Fibroblast of lung (primary cell): Measurements from ENCODE around the gene CISH. TPM values are rescaled to one million over a fixed set of nuclear protein-coding genes. Genes with fewer than 3 reads are reported as not detected.

Experiments used
- DNase-seq, 2 donors: peaks; one replicate each; pipeline versions ENCODE4 v3.0.0 to v3.0.0-alpha.2; 2010; ENCODE audit warnings: low read depth in 2 of 2
- H2AFZ ChIP-seq: 2 replicates; pipeline ENCODE4 v1.5.1; 2012; ENCODE audit warnings: low read length, control low read depth, inconsistent platforms
- H3K27ac ChIP-seq: 2 replicates; pipeline ENCODE4 v1.5.1; 2011; ENCODE audit warnings: low read length, control low read depth; ENCODE audit not compliant: insufficient read depth
- H3K27me3 ChIP-seq: 2 replicates; pipeline ENCODE4 v1.5.1; 2011; ENCODE audit warnings: mild to moderate bottlenecking, low read length; ENCODE audit not compliant: control insufficient read depth, insufficient read depth
- H3K36me3 ChIP-seq: 2 replicates; pipeline ENCODE4 v1.5.1; 2011; ENCODE audit warnings: low read length; ENCODE audit not compliant: control insufficient read depth, insufficient read depth
- H3K4me1 ChIP-seq: 2 replicates; pipeline ENCODE4 v1.5.1; 2011; ENCODE audit warnings: low read length; ENCODE audit not compliant: control insufficient read depth, insufficient read depth; ENCODE audit errors: extremely low read depth
- H3K4me2 ChIP-seq: 2 replicates; pipeline ENCODE4 v1.5.1; 2011; ENCODE audit warnings: low read length, control low read depth; ENCODE audit not compliant: insufficient read depth; ENCODE audit errors: extremely low read depth
- H3K4me3 ChIP-seq, 4 experiments: fragments of 200-600 bp in 1 of 4; sonication (generic) in 1 of 4; replicated peaks in 1 of 4; 2 replicates each; pipeline ENCODE4 v1.5.1; 2011 to 2016; ENCODE audit warnings: low read length in 4 of 4, low read depth in 3 of 4, mild to moderate bottlenecking in 3 of 4, control low read depth in 2 of 4, inconsistent platforms in 1 of 4, mixed read lengths in 1 of 4; ENCODE audit not compliant: insufficient read depth in 1 of 4; ENCODE audit errors: control extremely low read depth in 1 of 4
- H3K79me2 ChIP-seq: 2 replicates; pipeline ENCODE4 v1.5.1; 2012; ENCODE audit warnings: mild to moderate bottlenecking, low read length, inconsistent platforms; ENCODE audit not compliant: control insufficient read depth, insufficient read depth
- H3K9ac ChIP-seq: 2 replicates; pipeline ENCODE4 v1.5.1; 2011; ENCODE audit warnings: mild to moderate bottlenecking, low read length, control low read depth; ENCODE audit not compliant: insufficient read depth
- H3K9me3 ChIP-seq: 2 replicates; pipeline ENCODE4 v1.5.1; 2012; ENCODE audit warnings: low read depth, low read length; ENCODE audit not compliant: control insufficient read depth, insufficient read depth
- H4K20me1 ChIP-seq: 2 replicates; pipeline ENCODE4 v1.5.1; 2011; ENCODE audit warnings: low read length; ENCODE audit not compliant: control insufficient read depth, insufficient read depth; ENCODE audit errors: extremely low read depth
- EZH2 ChIP-seq: IDR thresholded peaks from 2 replicates; pipeline ENCODE4 v1.5.1; 2012; ENCODE audit warnings: low read length, control low read depth, mild to moderate bottlenecking; ENCODE audit errors: missing control alignments
- polyA plus RNA-seq, 2 donors: library from polyadenylated mRNA; depleted of rRNA in 1 of 2; stranded (reverse) in 1 of 2; unstranded in 1 of 2; fragments of >200 nt; gene quantifications; 2 replicates each; pipeline ENCODE4 v1.2.1, GENCODE V29; 2011 to 2012; ENCODE audit warnings: missing spikeins in 1 of 2
- total RNA-seq: library from RNA; depleted of rRNA; stranded (reverse); fragments of >200 nt; gene quantifications from 2 replicates; pipeline ENCODE4 v1.2.1, GENCODE V29; 2014
- TF ChIP-seq, protein P1 (sequence below), 2 donors: IDR thresholded peaks in 1 of 2; conservative IDR thresholded peaks in 1 of 2; 1 replicate in 1 of 2; 2 replicates in 1 of 2; pipeline ENCODE4 v1.5.1; 2011 to 2012; ENCODE audit warnings: low read length in 2 of 2, control low read depth in 1 of 2, inconsistent platforms in 1 of 2, low read depth in 1 of 2, mild to moderate bottlenecking in 1 of 2

The CISH gene
- total and polyA plus RNA-seq, 2 donors (not counting 1 experiment from before 2014, with no cell fraction given), result 0.99 to 1.9 TPM

DNA sequence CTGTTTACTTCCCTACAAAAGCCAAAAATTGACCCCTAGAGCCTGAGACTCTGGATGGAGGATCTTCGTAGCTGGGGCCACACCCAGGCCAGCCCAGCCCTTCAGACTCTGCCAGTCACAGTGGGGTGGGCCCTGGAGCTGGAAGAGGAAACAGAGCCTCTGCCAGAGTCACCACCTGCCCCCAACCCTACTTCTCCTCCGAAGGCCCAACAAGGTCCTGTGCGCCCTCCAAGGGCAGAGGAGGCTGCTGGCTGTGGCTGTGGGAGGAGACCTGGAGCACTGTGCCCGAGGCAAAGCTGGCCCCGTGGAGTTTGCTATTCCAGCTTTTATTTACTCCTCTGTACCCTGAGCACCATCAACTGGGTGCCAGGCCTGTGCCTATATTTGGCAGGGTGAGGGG is 19.0 kb downstream of the CISH start:
- no peaks in the 10 kb centered on the region for H4K20me1 ChIP-seq
- H3K27ac ChIP-seq, result no peak overlapping the region
- no peak overlapping the region for H2AFZ ChIP-seq
- no peak overlapping the region for H3K4me3 ChIP-seq
- TF ChIP-seq, protein P1, sequence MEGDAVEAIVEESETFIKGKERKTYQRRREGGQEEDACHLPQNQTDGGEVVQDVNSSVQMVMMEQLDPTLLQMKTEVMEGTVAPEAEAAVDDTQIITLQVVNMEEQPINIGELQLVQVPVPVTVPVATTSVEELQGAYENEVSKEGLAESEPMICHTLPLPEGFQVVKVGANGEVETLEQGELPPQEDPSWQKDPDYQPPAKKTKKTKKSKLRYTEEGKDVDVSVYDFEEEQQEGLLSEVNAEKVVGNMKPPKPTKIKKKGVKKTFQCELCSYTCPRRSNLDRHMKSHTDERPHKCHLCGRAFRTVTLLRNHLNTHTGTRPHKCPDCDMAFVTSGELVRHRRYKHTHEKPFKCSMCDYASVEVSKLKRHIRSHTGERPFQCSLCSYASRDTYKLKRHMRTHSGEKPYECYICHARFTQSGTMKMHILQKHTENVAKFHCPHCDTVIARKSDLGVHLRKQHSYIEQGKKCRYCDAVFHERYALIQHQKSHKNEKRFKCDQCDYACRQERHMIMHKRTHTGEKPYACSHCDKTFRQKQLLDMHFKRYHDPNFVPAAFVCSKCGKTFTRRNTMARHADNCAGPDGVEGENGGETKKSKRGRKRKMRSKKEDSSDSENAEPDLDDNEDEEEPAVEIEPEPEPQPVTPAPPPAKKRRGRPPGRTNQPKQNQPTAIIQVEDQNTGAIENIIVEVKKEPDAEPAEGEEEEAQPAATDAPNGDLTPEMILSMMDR (conservative IDR thresholded peaks at IDR 0.05 in 1 of 2, IDR thresholded peaks at IDR 0.05 in 1 of 2; ENCODE audit: low read depth in 1 of 2, low read length in 2 of 2), result no peak
- no peak for TF ChIP-seq EZH2
- H3K79me2 ChIP-seq, result no peaks in the 10 kb centered on the region
- H3K36me3 ChIP-seq, result no peaks in the 10 kb centered on the region
- DNase-seq, result no peak
- no peak overlapping the region for H3K9ac ChIP-seq
- H3K27me3 ChIP-seq, result no peaks in the 10 kb centered on the region
- H3K4me1 ChIP-seq, result no peaks in the 10 kb centered on the region
- H3K9me3 ChIP-seq, result no peaks in the 10 kb centered on the region
- H3K4me2 ChIP-seq, result no peak overlapping the region

GRCh38 chr3:50591196-50591741 is 20.3 kb downstream of the CISH start:
- Histone ChIP-seq H3K4me1 (no peaks in the 10 kb centered on the region), H3K27ac (no peak overlapping the region), H3K36me3 (no peaks in the 10 kb centered on the region), H3K4me3 (no peak overlapping the region), H3K9me3 (no peaks in the 10 kb centered on the region), H3K27me3 (no peaks in the 10 kb centered on the region), H3K9ac (no peak overlapping the region), H4K20me1 (no peaks in the 10 kb centered on the region), H3K79me2 (no peaks in the 10 kb centered on the region), H2AFZ (no peak overlapping the region), H3K4me2 (no peak overlapping the region)
- TF ChIP-seq, protein P1 (conservative IDR thresholded peaks at IDR 0.05 in 1 of 2, IDR thresholded peaks at IDR 0.05 in 1 of 2; ENCODE audit: low read depth in 1 of 2, low read length in 2 of 2), result no peak
- no peak for TF ChIP-seq EZH2
- no peak for DNase-seq

- H3K79me2 ChIP-seq, result no peaks in the 10 kb centered on the region
- H3K4me3 ChIP-seq, result no peak overlapping the region
- no peak overlapping the region for H2AFZ ChIP-seq
- no peaks in the 10 kb centered on the region for H3K27me3 ChIP-seq
- H3K9ac ChIP-seq, result no peak overlapping the region
- no peak overlapping the region for H3K27ac ChIP-seq
- H3K36me3 ChIP-seq, result no peaks in the 10 kb centered on the region
- H3K9me3 ChIP-seq, result no peaks in the 10 kb centered on the region
- no peak for TF ChIP-seq EZH2
- TF ChIP-seq, protein P1 (conservative IDR thresholded peaks at IDR 0.05 in 1 of 2, IDR thresholded peaks at IDR 0.05 in 1 of 2; ENCODE audit: low read depth in 1 of 2, low read length in 2 of 2), result no peak
- no peaks in the 10 kb centered on the region for H4K20me1 ChIP-seq
- H3K4me2 ChIP-seq, result no peak overlapping the region
- DNase-seq, result peak; percentile 18 to 27
- H3K4me1 ChIP-seq, result no peaks in the 10 kb centered on the region
Measured at GRCh38 chr3:50588759-50589433, 22.7 kb downstream of the CISH start.
